Endodermal cell (in vitro differentiated cells): ENCODE data around the gene P3H1. TPM values are rescaled to one million over a fixed set of nuclear protein-coding genes. Genes with fewer than 3 reads are reported as not detected.
A peak's percentile ranks its signal among the peaks of the same experiment; 100 is the strongest.

Experiments
- DNase-seq: peaks from one replicate; pipeline ENCODE4 v3.0.0-alpha.2; 2017
- H3K27ac ChIP-seq: 2 replicates; pipeline ENCODE4 v1.5.1; 2013; ENCODE audit warnings: mild to moderate bottlenecking, low read depth, low read length, moderate library complexity
- H3K27me3 ChIP-seq: 2 replicates; pipeline ENCODE4 v1.6.1; 2013; ENCODE audit warnings: mild to moderate bottlenecking, low read length, moderate library complexity; ENCODE audit not compliant: insufficient read depth, control insufficient read depth, poor library complexity, severe bottlenecking
- H3K36me3 ChIP-seq: 2 replicates; pipeline ENCODE4 v1.7.0; 2013; ENCODE audit warnings: mild to moderate bottlenecking, low read length, moderate library complexity; ENCODE audit not compliant: control insufficient read depth, insufficient read depth
- H3K4me1 ChIP-seq: one replicate; pipeline ENCODE4 v1.7.0; 2013; ENCODE audit warnings: low read length; ENCODE audit not compliant: control insufficient read depth, insufficient read depth
- H3K4me3 ChIP-seq: 2 replicates; pipeline ENCODE4 v1.5.1; 2013; ENCODE audit warnings: mild to moderate bottlenecking, low read length, moderate library complexity
- H3K9ac ChIP-seq: 2 replicates; pipeline ENCODE4 v1.6.1; 2013; ENCODE audit warnings: mild to moderate bottlenecking, low read length, moderate library complexity; ENCODE audit not compliant: poor library complexity, severe bottlenecking; ENCODE audit errors: extremely low read depth
- H3K9me3 ChIP-seq: 2 replicates; pipeline ENCODE4 v1.6.1; 2013; ENCODE audit warnings: mild to moderate bottlenecking, low read length, moderate library complexity; ENCODE audit not compliant: control insufficient read depth
- H3K27ac Mint-ChIP-seq: 2 replicates; pipeline ENCODE4 v1.8.0; 2020; ENCODE audit warnings: mixed read lengths
- H3K27me3 Mint-ChIP-seq: 2 replicates; pipeline ENCODE4 v1.8.0; 2021; ENCODE audit warnings: mild to moderate bottlenecking, mixed read lengths; ENCODE audit not compliant: insufficient read depth
- H3K36me3 Mint-ChIP-seq: 2 replicates; pipeline ENCODE4 v1.8.0; 2020; ENCODE audit warnings: low read depth, mixed read lengths
- H3K4me1 Mint-ChIP-seq: 2 replicates; pipeline ENCODE4 v1.8.0; 2020; ENCODE audit warnings: mixed read lengths
- H3K4me3 Mint-ChIP-seq: 2 replicates; pipeline ENCODE4 v1.8.0; 2020; ENCODE audit warnings: mild to moderate bottlenecking, moderate library complexity, mixed read lengths
- H3K9me3 Mint-ChIP-seq: 2 replicates; pipeline ENCODE4 v1.8.0; 2020; ENCODE audit warnings: mild to moderate bottlenecking, mixed read lengths
- WGBS, 2 experiments: methylation state at CpG; one replicate each; pipeline versions ENCODE4 v1.1.5 to v1.1.7; 2013; ENCODE audit warnings: missing lambda C conversion rate in 2 of 2, mixed read lengths in 1 of 2; ENCODE audit not compliant: insufficient coverage in 1 of 2, insufficient read length in 1 of 2; 5-methylcytosine and 5-hydroxymethylcytosine counted together
- total RNA-seq, 2 donors: library from RNA; stranded (reverse); fragmentation: NEBNext Ultra II Directional in 1 of 2; extraction: Animal tissue kit (Norgen Biotek cat#: 25700) in 1 of 2; gene quantifications; 2 replicates in 1 of 2; 3 replicates in 1 of 2; pipeline ENCODE4 v1.2.1, GENCODE V29; 2021
- TF ChIP-seq, protein P1 (sequence below): fragments of 200-600 bp; sonication (generic); conservative IDR thresholded peaks from 2 replicates; pipeline ENCODE4 v1.5.0; 2021; ENCODE audit warnings: antibody characterized with exemption, mild to moderate bottlenecking

Gene P3H1
- total RNA-seq, 2 donors from 2014 or later = 51.7 to 68.3 TPM

GRCh38 chr1:42735056-42735455 lies 31.8 kb downstream of the P3H1 start:
- Mint-ChIP-seq H3K4me3 (no peak overlapping the region), H3K4me1 (peaks cover 27% of the 10 kb centered on the region), H3K9me3 (no peaks in the 10 kb centered on the region), H3K36me3 (peaks cover 6% of the 10 kb centered on the region), H3K27me3 (no peaks in the 10 kb centered on the region), H3K27ac (no peak overlapping the region)
- Histone ChIP-seq H3K4me3 (no peak overlapping the region), H3K4me1 (peaks cover 4% of the 10 kb centered on the region), H3K9me3 (no peaks in the 10 kb centered on the region), H3K27me3 (no peaks in the 10 kb centered on the region), H3K36me3 (no peaks in the 10 kb centered on the region), H3K27ac (no peak overlapping the region), H3K9ac (no peak overlapping the region)
- DNase-seq = no peak
- 89 to 96% methylated on average over 9 to 11 of the region's 11 CpGs for WGBS, 2 experiments
- TF ChIP-seq, protein P1, sequence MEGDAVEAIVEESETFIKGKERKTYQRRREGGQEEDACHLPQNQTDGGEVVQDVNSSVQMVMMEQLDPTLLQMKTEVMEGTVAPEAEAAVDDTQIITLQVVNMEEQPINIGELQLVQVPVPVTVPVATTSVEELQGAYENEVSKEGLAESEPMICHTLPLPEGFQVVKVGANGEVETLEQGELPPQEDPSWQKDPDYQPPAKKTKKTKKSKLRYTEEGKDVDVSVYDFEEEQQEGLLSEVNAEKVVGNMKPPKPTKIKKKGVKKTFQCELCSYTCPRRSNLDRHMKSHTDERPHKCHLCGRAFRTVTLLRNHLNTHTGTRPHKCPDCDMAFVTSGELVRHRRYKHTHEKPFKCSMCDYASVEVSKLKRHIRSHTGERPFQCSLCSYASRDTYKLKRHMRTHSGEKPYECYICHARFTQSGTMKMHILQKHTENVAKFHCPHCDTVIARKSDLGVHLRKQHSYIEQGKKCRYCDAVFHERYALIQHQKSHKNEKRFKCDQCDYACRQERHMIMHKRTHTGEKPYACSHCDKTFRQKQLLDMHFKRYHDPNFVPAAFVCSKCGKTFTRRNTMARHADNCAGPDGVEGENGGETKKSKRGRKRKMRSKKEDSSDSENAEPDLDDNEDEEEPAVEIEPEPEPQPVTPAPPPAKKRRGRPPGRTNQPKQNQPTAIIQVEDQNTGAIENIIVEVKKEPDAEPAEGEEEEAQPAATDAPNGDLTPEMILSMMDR = no peak

DNA sequence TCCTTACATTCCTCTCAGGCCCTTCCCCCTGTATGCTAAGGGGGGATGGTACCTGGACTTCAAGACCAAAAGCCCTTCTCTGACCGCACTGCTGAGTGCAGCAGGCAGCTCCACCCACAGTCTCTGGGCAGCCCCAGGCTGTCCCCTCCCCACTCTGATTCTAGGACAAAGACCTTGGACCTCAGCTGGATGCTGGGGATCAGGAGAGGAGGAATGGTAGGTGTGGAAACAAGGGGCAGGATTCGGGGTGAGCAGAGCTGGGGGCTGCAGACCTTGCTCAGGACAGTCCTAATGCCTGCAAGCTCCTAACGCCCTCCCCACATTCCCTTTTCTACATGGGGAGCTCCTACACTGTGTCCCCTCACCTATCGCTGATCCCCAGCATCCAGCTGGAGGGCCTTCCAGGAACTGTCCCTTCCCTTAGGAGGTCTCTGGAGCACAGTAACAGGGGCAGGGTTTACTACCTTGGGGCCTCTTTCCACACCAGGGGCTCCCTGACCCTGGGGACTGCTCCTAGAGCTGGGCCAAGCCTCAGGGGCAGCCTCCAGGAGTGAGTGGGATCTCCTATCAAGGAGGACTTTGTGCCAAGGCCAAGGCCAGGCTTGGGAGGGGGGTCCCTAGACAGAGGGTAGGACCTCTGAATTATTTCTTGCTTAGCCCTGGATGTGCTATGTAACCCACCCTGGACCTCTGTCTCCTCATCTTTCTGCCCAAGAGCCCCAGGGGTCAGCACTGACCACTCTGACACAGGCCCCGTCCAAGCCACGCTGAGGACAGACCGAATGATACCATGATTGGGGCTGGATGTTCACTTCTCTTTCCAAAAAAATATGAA lies 32.4 kb downstream of the P3H1 start:
- Mint-ChIP-seq H3K36me3 (peaks cover 6% of the 10 kb centered on the region), H3K9me3 (no peaks in the 10 kb centered on the region), H3K4me1 (peaks cover 26% of the 10 kb centered on the region), H3K4me3 (no peak overlapping the region), H3K27ac (peak overlapping the region; percentile 87), H3K27me3 (no peaks in the 10 kb centered on the region)
- no peaks in the 10 kb centered on the region for H3K27me3 ChIP-seq
- TF ChIP-seq, protein P1 = no peak
- DNase-seq = peak; percentile 46
- no peaks in the 10 kb centered on the region for H3K4me1 ChIP-seq
- WGBS, 2 experiments = 88 to 94% methylated on average over 2 to 6 of the region's 7 CpGs
- no peaks in the 10 kb centered on the region for H3K9me3 ChIP-seq
- H3K27ac ChIP-seq = no peak overlapping the region
- no peak overlapping the region for H3K4me3 ChIP-seq
- H3K36me3 ChIP-seq = no peaks in the 10 kb centered on the region
- H3K9ac ChIP-seq = no peak overlapping the region

- H3K27ac ChIP-seq = no peak overlapping the region
- H3K27ac Mint-ChIP-seq = peak overlapping the region; percentile 87
- TF ChIP-seq, protein P1 = no peak
- H3K4me3 Mint-ChIP-seq = no peak overlapping the region
- H3K4me1 Mint-ChIP-seq = peaks cover 19% of the 10 kb centered on the region
- no peaks in the 10 kb centered on the region for H3K9me3 ChIP-seq
- H3K9ac ChIP-seq = no peak overlapping the region
- peak; percentile 43 for DNase-seq
- H3K27me3 ChIP-seq = no peaks in the 10 kb centered on the region
- H3K36me3 ChIP-seq = no peaks in the 10 kb centered on the region
- no peaks in the 10 kb centered on the region for H3K27me3 Mint-ChIP-seq
- H3K9me3 Mint-ChIP-seq = no peaks in the 10 kb centered on the region
- no peak overlapping the region for H3K4me3 ChIP-seq
- peaks cover 6% of the 10 kb centered on the region for H3K36me3 Mint-ChIP-seq
- WGBS, 2 experiments = 92 to 96% methylated on average over 4 to 12 of the region's 12 CpGs
- H3K4me1 ChIP-seq = no peaks in the 10 kb centered on the region
Measured at GRCh38 chr1:42733415-42734200, 33.2 kb downstream of the P3H1 start.
